Panc1 (cell line): Measurements from ENCODE around the gene TRIM56.

ENCODE experiments used
- CTCF ChIP-seq: fragments of 450-650 bp; IDR thresholded peaks from 2 replicates; pipeline ENCODE4 v1.5.1; 2017; ENCODE audit warnings: mild to moderate bottlenecking
- REST ChIP-seq, 2 experiments: IDR thresholded peaks; 2 replicates each; pipeline ENCODE4 v1.6.1; 2011 to 2012; ENCODE audit warnings: low read depth in 2 of 2, control low read depth in 1 of 2, low read length in 1 of 2, mild to moderate bottlenecking in 1 of 2, moderate library complexity in 1 of 2; ENCODE audit not compliant: insufficient read depth in 1 of 2

GRCh38 chr7:101088858-101089529 is 3.7 kb downstream of the TRIM56 start:
- TF ChIP-seq CTCF (no peak), REST (IDR thresholded peaks at IDR 0.05; ENCODE audit: insufficient read depth in 1 of 2, low read depth in 2 of 2, low read length in 1 of 2) (no peak)
